SU-DHL-6 (cell line): ENCODE measurements around the gene CDX2.

Experiments
- EZH2phosphoT487 ChIP-seq: fragments of 200-600 bp; sonication (generic), shearing (Covaris generic); conservative IDR thresholded peaks from 2 replicates; pipeline ENCODE4 v1.6.1; 2018; ENCODE audit warnings: mild to moderate bottlenecking, antibody characterized with exemption, low read length, moderate library complexity, mixed read lengths
- TF ChIP-seq, protein P1 (sequence below): fragments of 200-600 bp; sonication (generic); IDR thresholded peaks from one replicate; pipeline ENCODE4 v1.5.1; 2017; ENCODE audit warnings: antibody characterized with exemption, mild to moderate bottlenecking, low read length, moderate library complexity; ENCODE audit not compliant: insufficient read depth, poor library complexity, severe bottlenecking

DNA sequence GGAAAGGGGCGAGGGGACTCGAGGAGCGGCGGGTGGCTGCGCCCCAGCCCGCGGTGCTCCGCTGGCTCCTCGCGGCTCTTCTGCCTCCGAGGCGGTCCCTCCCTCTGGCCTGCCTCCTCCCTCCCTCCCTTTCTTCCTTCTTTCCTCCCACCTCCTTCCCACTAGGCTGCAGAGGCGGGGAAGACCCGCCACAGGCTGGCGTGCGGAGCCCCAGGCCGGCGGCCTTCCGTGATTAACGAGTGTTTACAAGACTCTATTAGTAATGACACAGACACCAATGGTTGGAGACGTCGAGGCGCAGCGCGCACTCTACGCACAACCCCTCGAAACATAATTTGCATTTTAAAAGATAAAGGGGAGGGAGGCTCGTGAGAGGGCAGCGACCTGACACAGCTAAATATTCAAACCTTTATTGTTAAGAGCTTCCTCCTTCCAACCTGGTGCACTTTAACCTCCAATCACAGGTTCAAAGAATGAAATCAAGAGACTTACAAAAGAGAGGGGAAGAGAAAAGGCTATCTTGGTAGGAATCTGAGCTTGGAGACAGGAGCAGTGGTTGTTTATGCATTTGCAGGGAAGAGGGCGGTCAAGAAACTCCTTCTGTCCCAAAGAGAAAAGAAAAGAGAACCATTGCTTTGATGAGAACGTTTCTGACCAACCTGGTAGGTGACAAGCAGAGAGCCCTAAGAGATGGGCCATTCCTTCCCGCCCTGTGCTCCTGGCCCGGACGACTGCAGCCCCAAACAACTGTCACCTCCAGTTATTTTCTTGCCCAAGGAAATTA is at the start of gene CDX2:
- TF ChIP-seq, protein P1, sequence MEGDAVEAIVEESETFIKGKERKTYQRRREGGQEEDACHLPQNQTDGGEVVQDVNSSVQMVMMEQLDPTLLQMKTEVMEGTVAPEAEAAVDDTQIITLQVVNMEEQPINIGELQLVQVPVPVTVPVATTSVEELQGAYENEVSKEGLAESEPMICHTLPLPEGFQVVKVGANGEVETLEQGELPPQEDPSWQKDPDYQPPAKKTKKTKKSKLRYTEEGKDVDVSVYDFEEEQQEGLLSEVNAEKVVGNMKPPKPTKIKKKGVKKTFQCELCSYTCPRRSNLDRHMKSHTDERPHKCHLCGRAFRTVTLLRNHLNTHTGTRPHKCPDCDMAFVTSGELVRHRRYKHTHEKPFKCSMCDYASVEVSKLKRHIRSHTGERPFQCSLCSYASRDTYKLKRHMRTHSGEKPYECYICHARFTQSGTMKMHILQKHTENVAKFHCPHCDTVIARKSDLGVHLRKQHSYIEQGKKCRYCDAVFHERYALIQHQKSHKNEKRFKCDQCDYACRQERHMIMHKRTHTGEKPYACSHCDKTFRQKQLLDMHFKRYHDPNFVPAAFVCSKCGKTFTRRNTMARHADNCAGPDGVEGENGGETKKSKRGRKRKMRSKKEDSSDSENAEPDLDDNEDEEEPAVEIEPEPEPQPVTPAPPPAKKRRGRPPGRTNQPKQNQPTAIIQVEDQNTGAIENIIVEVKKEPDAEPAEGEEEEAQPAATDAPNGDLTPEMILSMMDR = no peak
- no peak for TF ChIP-seq EZH2phosphoT487
